ENCODE measurements around the gene ZNF644. TPM values are rescaled to one million over a fixed set of nuclear protein-coding genes. Genes with fewer than 3 reads are reported as not detected.
"Not testable (repeated sequence)": the region's sequence is repeated elsewhere in the genome, so short reads cannot be mapped to it uniquely, and the experiment has no call there.

The ZNF644 gene
- total RNA-seq, 2 experiments from 2014 or later, result 37.5 to 42.5 TPM

GRCh38 chr1:90945287-90945686 is 76.5 kb downstream of the ZNF644 start:
- Mint-ChIP-seq H3K9me3 (no peaks in the 10 kb centered on the region), H3K4me1 (ENCODE audit: low read depth) (peaks cover 8% of the 10 kb centered on the region), H3K27me3 (no peaks in the 10 kb centered on the region), H3K27ac (no peak overlapping the region), H3K36me3 (peaks cover 12% of the 10 kb centered on the region), H3K4me3 (no peak overlapping the region)
- no peak for DNase-seq
- ChIA-PET CTCF (interaction anchor here (0.6 to 1.2 kb wide), 2 partner anchors 224 to 580 kb away, joined by 3 to 4 read pairs; no protein-coding TSS in a partner anchor), POLR2A (no interaction called here)
- intact Hi-C loops (cut with micrococcal nuclease), result no loop called here

- CTCF ChIA-PET, result interaction anchor here (0.7 to 1.1 kb wide), 2 partner anchors 114 to 221 kb away, joined by 3 read pairs; no protein-coding TSS in a partner anchor
Measured at GRCh38 chr1:90943966-90944365, 77.9 kb downstream of the ZNF644 start.

GRCh38 chr1:90940746-90941145 is 81.1 kb downstream of the ZNF644 start:
- no peaks in the 10 kb centered on the region for H3K27me3 Mint-ChIP-seq
- DNase-seq, result no peak
- intact Hi-C loops (cut with micrococcal nuclease), result no loop called here
- H3K27ac Mint-ChIP-seq, result no peak overlapping the region
- no peak overlapping the region for H3K4me3 Mint-ChIP-seq
- POLR2A ChIA-PET, result no interaction called here
- no peaks in the 10 kb centered on the region for H3K9me3 Mint-ChIP-seq
- H3K4me1 Mint-ChIP-seq (ENCODE audit: low read depth), result peaks cover 33% of the 10 kb centered on the region
- peaks cover 47% of the 10 kb centered on the region for H3K36me3 Mint-ChIP-seq
- CTCF ChIA-PET, result no interaction called here

More at GRCh38 chr1:90943966-90944365, 77.9 kb downstream of the ZNF644 start:
- intact Hi-C loops (cut with micrococcal nuclease), result no loop called here
- peaks cover 18% of the 10 kb centered on the region for H3K4me1 Mint-ChIP-seq (ENCODE audit: low read depth)
- no peak for DNase-seq
- H3K36me3 Mint-ChIP-seq, result peaks cover 25% of the 10 kb centered on the region
- no peaks in the 10 kb centered on the region for H3K27me3 Mint-ChIP-seq
- POLR2A ChIA-PET, result no interaction called here
- no peak overlapping the region for H3K27ac Mint-ChIP-seq
- no peaks in the 10 kb centered on the region for H3K9me3 Mint-ChIP-seq
- no peak overlapping the region for H3K4me3 Mint-ChIP-seq

- intact Hi-C loops (cut with micrococcal nuclease), result no loop called here
- ChIA-PET POLR2A (no interaction called here), CTCF (interaction anchor here (0.8 to 1.1 kb wide), 2 partner anchors 28 to 215 kb away, joined by 3 to 4 read pairs; no protein-coding TSS in a partner anchor)
- H3K36me3 Mint-ChIP-seq, result peaks cover 56% of the 10 kb centered on the region
- no peak overlapping the region for H3K27ac Mint-ChIP-seq
- H3K4me3 Mint-ChIP-seq, result no peak overlapping the region
- peaks cover 49% of the 10 kb centered on the region for H3K4me1 Mint-ChIP-seq (ENCODE audit: low read depth)
- H3K9me3 Mint-ChIP-seq, result no peaks in the 10 kb centered on the region
- DNase-seq, result no peak
- no peaks in the 10 kb centered on the region for H3K27me3 Mint-ChIP-seq
Measured at GRCh38 chr1:90936731-90937130, 85.1 kb downstream of the ZNF644 start.

- no peak overlapping the region for H3K4me3 Mint-ChIP-seq
- no peak overlapping the region for H3K27ac Mint-ChIP-seq
- peaks cover 53% of the 10 kb centered on the region for H3K36me3 Mint-ChIP-seq
- no peak for DNase-seq
- no peaks in the 10 kb centered on the region for H3K9me3 Mint-ChIP-seq
- ChIA-PET POLR2A (no interaction called here), CTCF (interaction anchor here (1.1 to 2.1 kb wide), 2 partner anchors 29 to 229 kb away, joined by 4 to 10 read pairs; no protein-coding TSS in a partner anchor)
- H3K27me3 Mint-ChIP-seq, result no peaks in the 10 kb centered on the region
- intact Hi-C loops (cut with micrococcal nuclease), result no loop called here
- peaks cover 51% of the 10 kb centered on the region for H3K4me1 Mint-ChIP-seq (ENCODE audit: low read depth)
Measured at GRCh38 chr1:90936061-90936460, 85.8 kb downstream of the ZNF644 start.

- H3K4me1 Mint-ChIP-seq (ENCODE audit: low read depth), result peaks cover 62% of the 10 kb centered on the region
- intact Hi-C loops (cut with micrococcal nuclease), result not testable (repeated sequence)
Measured at GRCh38 chr1:90928231-90928630, 93.6 kb downstream of the ZNF644 start.

GRCh38 chr1:90927674-90928073 is 94.2 kb downstream of the ZNF644 start:
- CTCF ChIA-PET; H3K27me3 Mint-ChIP-seq; H3K4me3 Mint-ChIP-seq; H3K9me3 Mint-ChIP-seq; DNase-seq; POLR2A ChIA-PET; intact Hi-C loops (cut with micrococcal nuclease); H3K27ac Mint-ChIP-seq: not testable (repeated sequence)
- peaks cover 15% of the 10 kb centered on the region for H3K36me3 Mint-ChIP-seq
- peaks cover 62% of the 10 kb centered on the region for H3K4me1 Mint-ChIP-seq (ENCODE audit: low read depth)

More at GRCh38 chr1:90928231-90928630, 93.6 kb downstream of the ZNF644 start:
- H3K27ac Mint-ChIP-seq, H3K9me3 Mint-ChIP-seq, CTCF ChIA-PET, H3K4me3 Mint-ChIP-seq, POLR2A ChIA-PET, H3K27me3 Mint-ChIP-seq, DNase-seq: not testable (repeated sequence)
- peaks cover 15% of the 10 kb centered on the region for H3K36me3 Mint-ChIP-seq

GRCh38 chr1:90926971-90927370 is 94.9 kb downstream of the ZNF644 start:
- CTCF ChIA-PET, result no interaction called here
- POLR2A ChIA-PET, result no interaction called here
- Mint-ChIP-seq H3K4me1 (ENCODE audit: low read depth) (peaks cover 67% of the 10 kb centered on the region), H3K27me3 (no peaks in the 10 kb centered on the region), H3K36me3 (peaks cover 15% of the 10 kb centered on the region), H3K27ac (no peak overlapping the region), H3K4me3 (no peak overlapping the region), H3K9me3 (no peaks in the 10 kb centered on the region)
- intact Hi-C loops (cut with micrococcal nuclease), result no loop called here
- DNase-seq, result no peak

GRCh38 chr1:90925928-90926869 is 95.6 kb downstream of the ZNF644 start:
- intact Hi-C loops (cut with micrococcal nuclease), result no loop called here
- Mint-ChIP-seq H3K4me1 (ENCODE audit: low read depth) (peaks cover 70% of the 10 kb centered on the region), H3K27ac (no peak overlapping the region), H3K9me3 (no peaks in the 10 kb centered on the region), H3K4me3 (no peak overlapping the region), H3K27me3 (no peaks in the 10 kb centered on the region), H3K36me3 (peaks cover 16% of the 10 kb centered on the region)
- POLR2A ChIA-PET, result interaction anchor here (0.7 kb wide), 1 partner anchor 8 kb away, joined by 3 read pairs; no protein-coding TSS in a partner anchor
- CTCF ChIA-PET, result no interaction called here
- DNase-seq, result no peak

GRCh38 chr1:90924982-90925381 is 96.9 kb downstream of the ZNF644 start:
- H3K4me3 Mint-ChIP-seq, result no peak overlapping the region
- H3K27me3 Mint-ChIP-seq, result no peaks in the 10 kb centered on the region
- DNase-seq, result no peak
- intact Hi-C loops (cut with micrococcal nuclease), result no loop called here
- peaks cover 14% of the 10 kb centered on the region for H3K36me3 Mint-ChIP-seq
- H3K4me1 Mint-ChIP-seq (ENCODE audit: low read depth), result peaks cover 76% of the 10 kb centered on the region
- ChIA-PET POLR2A (no interaction called here), CTCF (no interaction called here)
- H3K27ac Mint-ChIP-seq, result no peak overlapping the region
- no peaks in the 10 kb centered on the region for H3K9me3 Mint-ChIP-seq

GRCh38 chr1:90922996-90923395 is 98.8 kb downstream of the ZNF644 start:
- intact Hi-C loops (cut with micrococcal nuclease), result no loop called here
- Mint-ChIP-seq H3K9me3 (no peaks in the 10 kb centered on the region), H3K27me3 (no peaks in the 10 kb centered on the region), H3K4me1 (ENCODE audit: low read depth) (peaks cover 81% of the 10 kb centered on the region), H3K27ac (no peak overlapping the region), H3K4me3 (no peak overlapping the region), H3K36me3 (peaks cover 9% of the 10 kb centered on the region)
- no peak for DNase-seq
- CTCF ChIA-PET, result interaction anchor here (0.6 kb wide), 1 partner anchor 241 kb away, joined by 3 read pairs; no protein-coding TSS in a partner anchor
- POLR2A ChIA-PET, result no interaction called here

GRCh38 chr1:90922202-90922601 is 99.6 kb downstream of the ZNF644 start:
- no peaks in the 10 kb centered on the region for H3K27me3 Mint-ChIP-seq
- CTCF ChIA-PET, result interaction anchor here (0.6 kb wide), 1 partner anchor 242 kb away, joined by 3 read pairs; no protein-coding TSS in a partner anchor
- DNase-seq, result no peak
- H3K9me3 Mint-ChIP-seq, result no peaks in the 10 kb centered on the region
- intact Hi-C loops (cut with micrococcal nuclease), result no loop called here
- peaks cover 8% of the 10 kb centered on the region for H3K36me3 Mint-ChIP-seq
- POLR2A ChIA-PET, result no interaction called here
- no peak overlapping the region for H3K27ac Mint-ChIP-seq
- no peak overlapping the region for H3K4me3 Mint-ChIP-seq
- peaks cover 75% of the 10 kb centered on the region for H3K4me1 Mint-ChIP-seq (ENCODE audit: low read depth)
